ENCODE data around the gene UNKL.

The UNKL gene

GRCh38 chr16:1401061-1401757, 13.3 kb downstream of the UNKL start:
- DNase-seq (ENCODE audit: low read depth, low spot score): no peak

DNA sequence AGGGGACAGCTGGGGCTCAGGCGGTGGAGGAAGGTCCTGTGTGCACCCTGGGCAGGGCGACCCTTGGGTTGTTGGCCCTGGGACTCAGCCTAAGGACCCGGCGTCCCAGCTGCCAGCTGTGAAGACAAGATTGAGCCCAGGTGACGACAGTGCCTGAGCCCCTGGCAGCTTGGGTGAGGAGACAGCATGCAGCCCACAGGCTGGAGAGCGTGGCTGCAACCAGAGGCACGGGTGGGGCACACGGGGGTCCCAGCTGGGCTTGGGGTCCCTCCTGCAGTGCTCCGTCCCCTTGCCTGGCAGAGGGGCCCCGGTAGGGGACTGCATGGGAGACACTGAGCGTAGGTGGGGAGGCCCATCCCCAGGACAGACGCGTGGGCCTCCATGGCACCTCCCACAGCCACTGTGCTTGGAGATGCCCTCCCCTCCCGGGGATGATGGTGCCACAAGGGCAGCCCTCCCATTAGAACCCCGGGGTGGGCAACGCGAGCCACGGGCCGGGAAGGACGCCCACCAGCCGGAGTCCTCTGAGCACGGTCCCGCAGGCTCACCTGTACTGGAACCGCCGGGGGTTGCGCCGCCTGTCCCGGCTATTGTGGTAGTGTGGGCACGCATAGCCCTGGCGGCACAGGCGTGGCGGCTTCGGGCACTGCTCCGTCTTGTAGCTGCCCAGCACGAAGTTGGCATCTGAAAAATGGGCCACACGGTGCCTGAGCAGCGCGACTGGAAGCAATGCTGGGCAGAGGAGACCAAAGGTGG, 15.5 kb downstream of the UNKL start:
- DNase-seq (ENCODE audit: low read depth, low spot score): no peak

- no peak for DNase-seq (ENCODE audit: low read depth, low spot score)
Observed at GRCh38 chr16:1398351-1398750, 16.2 kb downstream of the UNKL start.

- no peak for DNase-seq (ENCODE audit: low read depth, low spot score)
Observed at GRCh38 chr16:1397779-1398178, 16.7 kb downstream of the UNKL start.

GRCh38 chr16:1395444-1396031, 19.0 kb downstream of the UNKL start:
- DNase-seq (ENCODE audit: low read depth, low spot score): no peak

- no peak for DNase-seq (ENCODE audit: low read depth, low spot score)
Observed at GRCh38 chr16:1394367-1394951, 20.0 kb downstream of the UNKL start.

GRCh38 chr16:1393613-1394176, 20.8 kb downstream of the UNKL start:
- DNase-seq (ENCODE audit: low read depth, low spot score): no peak

DNA sequence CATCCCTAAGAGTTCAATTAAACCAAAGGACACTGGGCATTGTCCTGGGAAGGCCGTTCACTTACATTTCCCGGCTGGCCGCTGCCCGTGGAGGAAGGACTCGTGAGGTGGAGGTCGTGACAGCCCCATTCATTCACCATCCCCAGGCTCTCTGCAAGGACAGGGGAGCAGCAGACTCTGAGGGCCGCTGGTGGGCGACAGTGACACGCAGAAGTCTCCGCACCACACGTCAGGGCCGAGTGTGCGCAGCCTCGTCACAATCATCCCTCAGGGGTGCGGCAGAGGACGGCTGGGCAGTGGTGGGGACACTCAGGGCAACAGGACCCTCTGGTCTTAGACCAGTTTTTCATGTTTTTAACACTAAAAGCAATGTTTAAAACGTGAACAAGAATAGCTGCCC, 21.7 kb downstream of the UNKL start:
- no peak for DNase-seq (ENCODE audit: low read depth, low spot score)

- DNase-seq (ENCODE audit: low read depth, low spot score): no peak
Observed at GRCh38 chr16:1390239-1390779, 24.2 kb downstream of the UNKL start.

GRCh38 chr16:1389762-1390161, 24.7 kb downstream of the UNKL start:
- DNase-seq (ENCODE audit: low read depth, low spot score): no peak

GRCh38 chr16:1387331-1387730, 27.2 kb downstream of the UNKL start:
- no peak for DNase-seq (ENCODE audit: low read depth, low spot score)

GRCh38 chr16:1385232-1385631, 29.3 kb downstream of the UNKL start:
- no peak for DNase-seq (ENCODE audit: low read depth, low spot score)

DNA sequence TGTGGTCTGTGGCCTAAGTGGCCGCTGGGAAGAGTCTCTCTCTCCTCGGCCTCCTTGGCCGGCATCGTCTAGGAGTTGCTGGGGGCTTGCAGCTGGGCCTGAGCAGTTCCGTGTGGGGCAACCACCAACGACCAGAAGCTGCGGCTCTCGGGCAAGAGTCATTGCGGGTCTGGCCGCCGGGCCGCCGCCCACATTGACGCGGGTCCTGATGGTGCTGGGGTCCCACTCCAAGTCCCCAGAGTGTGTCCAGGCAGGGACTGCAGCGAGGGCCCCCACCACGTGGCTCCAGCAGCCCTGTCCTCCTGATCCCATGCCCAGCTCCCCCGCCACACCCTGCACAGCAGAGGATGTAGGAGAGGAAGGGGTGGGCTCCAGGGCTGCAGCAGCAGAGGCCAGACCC, 30.9 kb downstream of the UNKL start:
- DNase-seq (ENCODE audit: low read depth, low spot score): no peak

DNA sequence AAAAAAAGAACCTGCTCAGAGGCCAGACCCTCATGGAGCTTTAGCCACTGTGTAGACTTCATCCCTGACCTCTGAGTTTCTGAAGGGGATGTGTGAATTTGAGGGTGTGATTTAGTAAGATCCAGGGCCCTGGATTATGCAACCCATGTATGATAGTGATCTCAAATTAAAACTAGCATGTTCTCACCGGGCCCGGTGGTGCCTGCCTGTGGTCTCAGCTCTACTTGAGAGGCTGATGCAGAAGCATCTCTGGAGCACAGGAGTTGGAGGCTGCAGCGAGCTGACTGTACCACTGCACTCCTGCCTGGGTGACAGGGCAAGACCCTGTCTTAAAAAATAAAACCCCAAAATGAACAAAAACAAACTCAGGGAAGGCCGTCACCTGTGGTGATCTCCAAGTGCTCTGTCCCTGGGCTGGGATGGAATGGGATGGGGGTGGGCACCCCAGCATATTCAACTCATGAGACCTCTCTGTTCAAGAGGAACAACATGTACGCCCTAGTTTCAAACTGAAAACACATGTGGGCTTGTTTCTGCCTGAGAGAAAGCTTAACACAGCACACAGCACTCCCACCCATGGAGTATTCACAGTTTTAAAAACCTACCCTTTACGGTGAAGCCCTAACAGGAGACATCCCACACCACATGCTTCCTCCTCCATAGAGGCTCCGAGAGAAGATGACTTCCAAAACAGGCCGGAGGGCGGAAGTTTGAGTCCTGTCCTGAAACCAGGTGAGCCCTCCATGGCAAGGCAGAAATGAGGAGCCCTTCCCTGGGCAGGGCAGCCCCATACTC, 32.7 kb downstream of the UNKL start:
- DNase-seq (ENCODE audit: low read depth, low spot score): no peak

DNA sequence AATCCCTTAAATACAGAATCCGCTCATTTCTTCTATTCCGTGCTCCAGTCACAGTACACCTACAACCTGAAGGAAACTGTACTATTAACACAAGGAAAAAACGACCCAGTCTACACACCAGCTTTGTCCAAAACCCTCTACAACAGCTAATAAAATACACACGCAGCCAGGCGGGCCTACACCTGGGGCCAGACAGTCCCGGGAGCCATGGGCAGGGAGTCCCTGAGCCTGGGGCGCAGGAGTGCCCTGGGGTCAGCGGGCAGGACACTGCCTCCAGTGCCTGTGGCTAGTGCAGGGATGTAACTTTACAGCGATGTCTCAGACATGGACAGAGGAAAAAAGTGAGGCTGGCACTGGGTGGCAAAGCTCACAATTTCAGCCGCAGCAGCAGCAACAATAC, 34.3 kb downstream of the UNKL start:
- no peak for DNase-seq (ENCODE audit: low read depth, low spot score)

GRCh38 chr16:1379304-1380076, 35.0 kb downstream of the UNKL start:
- peak; percentile 85 for DNase-seq (ENCODE audit: low read depth, low spot score)

GRCh38 chr16:1378804-1379303, 35.6 kb downstream of the UNKL start:
- peak; percentile 83 for DNase-seq (ENCODE audit: low read depth, low spot score)

- DNase-seq (ENCODE audit: low read depth, low spot score): no peak
Observed at GRCh38 chr16:1378087-1378803, 36.3 kb downstream of the UNKL start.

- no peak for DNase-seq (ENCODE audit: low read depth, low spot score)
Observed at GRCh38 chr16:1377406-1378010, 37.0 kb downstream of the UNKL start.

Data from astrocyte of the hippocampus (primary cell).